SU-DHL-6 (cell line): ENCODE data around the gene THOC6.
A peak's percentile ranks its signal among the peaks of the same experiment; 100 is the strongest.

Experiments
- H2AFZ ChIP-seq: fragments of 200-600 bp; sonication (generic); 2 replicates; pipeline ENCODE4 v1.6.1; 2014; ENCODE audit warnings: low read depth, mild to moderate bottlenecking, moderate library complexity, mixed read lengths, antibody characterized with exemption, low read length; ENCODE audit not compliant: severe bottlenecking
- H3F3A ChIP-seq: fragments of 200-600 bp; shearing (Covaris generic); 2 replicates; pipeline ENCODE4 v1.6.0; 2016; ENCODE audit warnings: antibody characterized with exemption, mild to moderate bottlenecking; ENCODE audit not compliant: insufficient read depth
- H3K27ac ChIP-seq: fragments of 200-600 bp; sonication (generic); 2 replicates; pipeline ENCODE4 v1.5.1; 2016; ENCODE audit warnings: low read depth, mild to moderate bottlenecking, low read length, moderate library complexity, mixed read lengths
- H3K27me3 ChIP-seq: fragments of 200-600 bp; sonication (generic), shearing (Covaris generic); 2 replicates; pipeline ENCODE4 v1.6.0; 2014; ENCODE audit warnings: mild to moderate bottlenecking, low read length
- H3K36me3 ChIP-seq: fragments of 200-600 bp; sonication (generic); 2 replicates; pipeline ENCODE4 v1.6.1; 2014; ENCODE audit warnings: mild to moderate bottlenecking, low read length, mixed read lengths
- H3K4me2 ChIP-seq: fragments of 300-600, 200-600 bp; shearing (Covaris generic), sonication (generic); 2 replicates; pipeline ENCODE4 v1.6.0; 2014; ENCODE audit warnings: low read length, low read depth, mild to moderate bottlenecking; ENCODE audit not compliant: poor library complexity, severe bottlenecking
- H3K4me3 ChIP-seq: fragments of 200-600 bp; sonication (generic); 2 replicates; pipeline ENCODE4 v1.5.1; 2014; ENCODE audit warnings: antibody characterized with exemption, low read length, mild to moderate bottlenecking, mixed read lengths; ENCODE audit not compliant: insufficient read depth, poor library complexity, severe bottlenecking
- H3K79me2 ChIP-seq: fragments of 200-600 bp; sonication (generic); 2 replicates; pipeline ENCODE4 v1.6.1; 2014; ENCODE audit warnings: mild to moderate bottlenecking, low read length, moderate library complexity; ENCODE audit not compliant: insufficient read depth
- H3K9ac ChIP-seq: fragments of 200-600 bp; sonication (generic); 2 replicates; pipeline ENCODE4 v1.7.0; 2014; ENCODE audit warnings: mild to moderate bottlenecking, low read length
- H3K9me2 ChIP-seq: fragments of 200-600 bp; sonication (generic); replicated peaks from 2 replicates; pipeline ENCODE4 v1.6.1; 2014; ENCODE audit warnings: low read length; ENCODE audit not compliant: insufficient read depth
- H3K9me3 ChIP-seq: fragments of 200-600 bp; sonication (generic); 2 replicates; pipeline ENCODE4 v1.6.1; 2014; ENCODE audit warnings: low read length, mixed read lengths; ENCODE audit not compliant: insufficient read depth
- H4K20me1 ChIP-seq: fragments of 200-600 bp; sonication (generic); 2 replicates; pipeline ENCODE4 v1.6.1; 2014; ENCODE audit warnings: low read depth, mild to moderate bottlenecking, antibody characterized with exemption, low read length, moderate library complexity, mixed read lengths
- CTCF ChIP-seq: fragments of 200-600 bp; sonication (generic); IDR thresholded peaks from one replicate; pipeline ENCODE4 v1.5.1; 2017; ENCODE audit warnings: antibody characterized with exemption, mild to moderate bottlenecking, low read length, moderate library complexity; ENCODE audit not compliant: insufficient read depth, poor library complexity, severe bottlenecking
- EZH2phosphoT487 ChIP-seq: fragments of 200-600 bp; sonication (generic), shearing (Covaris generic); conservative IDR thresholded peaks from 2 replicates; pipeline ENCODE4 v1.6.1; 2018; ENCODE audit warnings: mild to moderate bottlenecking, antibody characterized with exemption, low read length, moderate library complexity, mixed read lengths

Gene THOC6

DNA sequence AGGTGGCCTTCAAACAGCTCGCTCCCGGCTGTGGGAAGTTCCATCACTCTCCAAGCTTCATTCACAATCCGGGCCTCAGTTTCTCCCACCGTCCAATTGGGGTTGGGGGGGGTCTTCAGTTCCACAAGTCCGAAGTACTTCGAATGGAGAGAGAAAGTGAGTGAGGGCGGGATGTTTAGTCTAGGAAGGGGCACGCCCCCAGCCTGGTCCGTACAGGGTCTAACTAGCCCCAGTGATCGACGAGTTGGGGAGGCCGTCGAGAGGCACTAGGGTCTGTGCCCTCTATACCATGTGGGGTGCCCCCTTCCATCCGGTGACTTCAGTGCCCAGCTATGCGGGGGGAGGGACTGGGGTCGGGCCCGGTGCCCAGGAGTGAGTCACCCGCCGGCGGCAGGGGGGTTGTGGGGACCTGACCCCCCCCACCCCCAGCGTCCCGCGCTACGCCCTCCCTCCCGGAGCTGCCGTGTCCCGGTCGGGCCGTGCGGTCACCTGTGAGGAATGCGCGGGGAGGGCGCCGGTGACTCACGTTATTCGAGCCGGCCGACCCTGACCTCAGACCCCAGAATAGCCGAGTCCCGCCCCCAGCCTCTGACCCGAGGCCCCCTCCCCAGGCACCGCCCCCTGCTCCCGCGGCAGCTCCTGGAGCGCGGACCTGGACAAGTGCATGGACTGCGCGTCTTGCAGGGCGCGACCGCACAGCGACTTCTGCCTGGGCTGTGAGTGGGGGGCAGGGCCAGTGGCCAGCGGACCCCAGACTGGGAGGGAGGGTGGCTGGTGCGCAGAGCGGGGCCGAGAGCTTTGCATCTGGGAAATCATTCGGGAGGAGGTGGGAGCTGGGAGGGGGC, 3.0 kb upstream of the THOC6 start:
- peak overlapping the region; percentile 40 for H3K27ac ChIP-seq
- peak overlapping the region; percentile 65 for H3K4me3 ChIP-seq
- H3K9ac ChIP-seq: peak overlapping the region; percentile 68
- H3K9me3 ChIP-seq: no peaks in the 10 kb centered on the region
- H3F3A ChIP-seq: peaks cover 18% of the 10 kb centered on the region
- H3K27me3 ChIP-seq: no peaks in the 10 kb centered on the region
- no peaks in the 10 kb centered on the region for H3K79me2 ChIP-seq
- no peaks in the 10 kb centered on the region for H3K36me3 ChIP-seq
- H3K4me2 ChIP-seq: peak overlapping the region; percentile 97
- H3K9me2 ChIP-seq: no peaks in the 10 kb centered on the region
- TF ChIP-seq CTCF: no peak
- peak overlapping the region; percentile 21 for H2AFZ ChIP-seq
- H4K20me1 ChIP-seq: no peaks in the 10 kb centered on the region

DNA sequence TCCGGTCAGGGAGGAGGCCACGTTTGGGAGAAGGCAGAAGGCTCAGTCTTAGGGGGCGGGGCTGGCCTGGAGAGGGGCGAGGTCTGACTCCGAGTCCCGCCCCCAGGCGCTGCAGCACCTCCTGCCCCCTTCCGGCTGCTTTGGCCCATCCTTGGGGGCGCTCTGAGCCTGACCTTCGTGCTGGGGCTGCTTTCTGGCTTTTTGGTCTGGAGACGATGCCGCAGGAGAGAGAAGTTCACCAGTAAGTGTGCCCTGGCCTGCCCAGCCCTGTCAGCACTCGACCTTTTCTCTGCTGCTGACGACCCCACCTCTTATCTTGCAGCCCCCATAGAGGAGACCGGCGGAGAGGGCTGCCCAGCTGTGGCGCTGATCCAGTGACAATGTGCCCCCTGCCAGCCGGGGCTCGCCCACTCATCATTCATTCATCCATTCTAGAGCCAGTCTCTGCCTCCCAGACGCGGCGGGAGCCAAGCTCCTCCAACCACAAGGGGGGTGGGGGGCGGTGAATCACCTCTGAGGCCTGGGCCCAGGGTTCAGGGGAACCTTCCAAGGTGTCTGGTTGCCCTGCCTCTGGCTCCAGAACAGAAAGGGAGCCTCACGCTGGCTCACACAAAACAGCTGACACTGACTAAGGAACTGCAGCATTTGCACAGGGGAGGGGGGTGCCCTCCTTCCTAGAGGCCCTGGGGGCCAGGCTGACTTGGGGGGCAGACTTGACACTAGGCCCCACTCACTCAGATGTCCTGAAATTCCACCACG, 2.2 kb upstream of the THOC6 start:
- H3K36me3 ChIP-seq: no peaks in the 10 kb centered on the region
- peaks cover 18% of the 10 kb centered on the region for H3F3A ChIP-seq
- peak overlapping the region; percentile 79 for H3K27ac ChIP-seq
- no peak overlapping the region for H2AFZ ChIP-seq
- TF ChIP-seq EZH2phosphoT487 (no peak), CTCF (peak; percentile 42)
- H3K4me2 ChIP-seq: peak overlapping the region; percentile 97
- no peaks in the 10 kb centered on the region for H3K79me2 ChIP-seq
- no peaks in the 10 kb centered on the region for H3K27me3 ChIP-seq
- H3K4me3 ChIP-seq: peak overlapping the region; percentile 65
- no peaks in the 10 kb centered on the region for H3K9me2 ChIP-seq
- no peaks in the 10 kb centered on the region for H3K9me3 ChIP-seq
- H4K20me1 ChIP-seq: no peaks in the 10 kb centered on the region
- H3K9ac ChIP-seq: peak overlapping the region; percentile 68

- peak overlapping the region; percentile 79; the same call in 1 of the 2 replicates for H3K27ac ChIP-seq
- H3K9me3 ChIP-seq: no peaks in the 10 kb centered on the region
- H3K4me2 ChIP-seq: peak overlapping the region; percentile 97
- no peaks in the 10 kb centered on the region for H3K27me3 ChIP-seq
- no peak overlapping the region for H2AFZ ChIP-seq
- no peaks in the 10 kb centered on the region for H3K9me2 ChIP-seq
- peak overlapping the region; percentile 79; the same call in 1 of the 2 replicates for H3K9ac ChIP-seq
- no peaks in the 10 kb centered on the region for H3K36me3 ChIP-seq
- peaks cover 18% of the 10 kb centered on the region for H3F3A ChIP-seq
- no peaks in the 10 kb centered on the region for H3K79me2 ChIP-seq
- TF ChIP-seq EZH2phosphoT487: no peak
- no peak for TF ChIP-seq CTCF
- no peaks in the 10 kb centered on the region for H4K20me1 ChIP-seq
- no peak overlapping the region for H3K4me3 ChIP-seq
Measured at GRCh38 chr16:3022208-3022683, 1.6 kb upstream of the THOC6 start.
